HG03095 (cell line): Measurements from ENCODE around the gene PPIH.
A peak's percentile ranks its signal among the peaks of the same experiment; 100 is the strongest.
"Not testable (repeated sequence)": the region's sequence is repeated elsewhere in the genome, so short reads cannot be mapped to it uniquely, and the experiment has no call there.

Experiments used
- ATAC-seq: cut with Tn5 transposase; IDR thresholded peaks from one replicate; pipeline ENCODE4 v1.9.1; 2021; ENCODE audit warnings: moderate library complexity; ENCODE audit not compliant: unreplicated experiment

Gene PPIH

DNA sequence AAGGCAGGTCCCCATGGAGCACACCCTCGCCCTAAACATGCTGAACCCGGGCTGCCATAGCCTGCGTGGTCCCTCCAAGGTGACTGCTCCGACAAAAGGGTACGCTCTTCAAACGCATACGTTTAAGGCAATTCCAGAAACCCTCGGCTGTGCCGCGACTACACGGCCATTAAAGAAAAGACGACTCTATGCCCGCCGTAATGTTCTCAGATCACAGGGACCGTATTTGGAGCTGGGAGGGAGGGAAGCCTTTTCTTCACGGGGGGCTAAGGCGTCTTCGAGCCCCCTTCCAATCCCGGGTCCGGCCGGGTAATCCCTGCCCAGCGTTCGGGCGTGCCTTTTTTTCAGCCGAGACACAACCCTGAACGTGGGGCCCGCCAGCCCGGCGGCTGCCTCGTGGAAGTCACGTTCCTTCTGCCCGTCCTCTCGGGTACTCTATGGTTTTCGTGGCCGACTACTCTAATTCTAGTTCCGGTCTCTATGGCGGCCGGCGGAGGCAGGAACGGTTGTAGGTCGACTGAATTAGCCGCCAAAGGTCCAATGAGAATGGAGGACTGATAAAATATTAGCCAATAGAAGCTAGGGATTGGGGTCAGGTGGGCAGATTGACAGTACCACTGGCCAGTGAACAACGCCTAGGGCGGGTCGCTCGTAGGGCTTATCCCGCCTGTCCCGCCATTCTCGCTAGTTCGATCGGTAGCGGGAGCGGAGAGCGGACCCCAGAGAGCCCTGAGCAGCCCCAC is 23.7 kb downstream of the PPIH start, which contains the start of gene YBX1:
Gene YBX1, plus strand, starts transcription at position 678 of the 743 bp plus-strand sequence. CDS start 148 bp downstream, outside the sequence.
- peak; percentile 79 for ATAC-seq

DNA sequence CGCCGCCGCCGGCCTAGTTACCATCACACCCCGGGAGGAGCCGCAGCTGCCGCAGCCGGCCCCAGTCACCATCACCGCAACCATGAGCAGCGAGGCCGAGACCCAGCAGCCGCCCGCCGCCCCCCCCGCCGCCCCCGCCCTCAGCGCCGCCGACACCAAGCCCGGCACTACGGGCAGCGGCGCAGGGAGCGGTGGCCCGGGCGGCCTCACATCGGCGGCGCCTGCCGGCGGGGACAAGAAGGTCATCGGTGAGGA is 24.2 kb downstream of the PPIH start:
- ATAC-seq = peak; percentile 7

DNA sequence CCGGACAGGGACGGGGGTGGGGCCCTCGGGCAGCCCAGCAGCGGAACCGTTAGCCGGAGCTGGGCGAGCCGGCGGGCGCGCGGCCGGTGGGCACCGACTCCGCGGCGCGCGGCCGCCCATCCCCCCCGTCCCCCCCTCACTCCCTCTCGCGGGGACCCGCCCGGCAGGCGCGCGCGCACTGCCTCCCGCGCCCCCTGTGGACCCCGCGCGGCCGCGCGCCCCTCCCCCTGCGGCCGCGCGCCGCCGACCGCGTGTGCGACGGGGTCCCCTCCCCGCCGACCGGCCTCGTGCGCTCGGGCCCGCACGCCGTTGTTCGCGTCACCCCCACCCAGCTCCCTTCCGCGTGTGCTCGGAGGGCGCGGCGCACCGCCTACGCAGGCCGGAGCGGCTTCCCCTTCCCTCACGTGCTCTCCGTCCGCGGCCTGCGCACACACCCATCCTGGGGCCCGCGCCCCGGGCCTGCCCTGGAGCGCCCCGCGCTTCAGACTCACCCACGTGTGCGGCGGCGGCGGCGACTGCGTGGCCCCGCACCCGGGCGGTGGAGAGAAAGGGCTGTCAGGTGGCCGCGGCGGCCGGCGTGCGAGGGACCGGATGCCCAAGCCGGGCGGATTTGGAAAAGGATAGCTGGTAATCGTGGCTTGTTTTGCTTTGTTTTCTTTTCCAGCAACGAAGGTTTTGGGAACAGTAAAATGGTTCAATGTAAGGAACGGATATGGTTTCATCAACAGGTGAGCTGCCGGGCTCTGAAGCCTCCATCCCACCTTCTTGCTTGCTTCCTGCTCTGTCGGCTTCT is 24.7 kb downstream of the PPIH start:
- ATAC-seq = peak; percentile 34

DNA sequence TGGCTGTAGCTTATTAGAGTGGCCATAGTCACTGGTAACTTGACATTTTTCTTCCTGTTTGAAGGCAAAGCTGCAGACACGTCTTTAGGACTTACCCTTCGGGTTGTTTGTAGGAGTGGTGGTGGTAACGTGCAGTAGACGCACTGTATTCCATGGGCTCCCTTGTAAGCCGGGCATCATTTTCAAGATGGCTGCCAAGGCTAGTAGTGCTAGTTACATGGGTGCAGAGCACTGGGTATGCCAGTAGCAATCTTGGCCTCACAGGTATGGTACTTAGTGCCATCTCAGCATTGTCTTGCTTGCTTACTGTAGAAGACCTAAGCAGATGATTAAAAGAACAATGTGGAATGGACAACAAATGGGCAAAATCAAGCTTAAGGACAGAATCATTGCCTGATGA is 25.9 kb downstream of the PPIH start:
- no peak for ATAC-seq

GRCh38 chr1:42686418-42686817 is 28.2 kb downstream of the PPIH start:
- no peak for ATAC-seq

DNA sequence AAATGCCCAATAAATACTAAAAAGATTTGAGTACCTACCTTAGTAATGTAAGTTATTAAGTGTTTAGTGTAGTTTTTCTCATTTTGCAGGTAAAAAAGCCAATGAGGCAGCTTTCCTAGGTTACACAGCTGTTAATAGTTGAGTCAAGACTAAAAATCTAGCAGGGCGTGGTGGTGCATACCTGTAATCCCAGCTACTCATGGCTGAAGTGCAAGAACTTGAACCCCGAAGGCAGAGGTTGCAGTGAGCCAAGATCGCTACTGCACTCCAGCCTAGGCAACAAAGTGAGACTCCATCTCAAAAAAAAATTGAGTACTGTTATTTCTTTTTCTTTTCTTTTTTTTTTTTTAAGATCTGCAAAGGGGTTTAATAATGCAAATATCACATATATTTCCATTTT is 31.7 kb downstream of the PPIH start:
- no peak for ATAC-seq

GRCh38 chr1:42690477-42691156 is 32.4 kb downstream of the PPIH start:
- ATAC-seq = no peak

DNA sequence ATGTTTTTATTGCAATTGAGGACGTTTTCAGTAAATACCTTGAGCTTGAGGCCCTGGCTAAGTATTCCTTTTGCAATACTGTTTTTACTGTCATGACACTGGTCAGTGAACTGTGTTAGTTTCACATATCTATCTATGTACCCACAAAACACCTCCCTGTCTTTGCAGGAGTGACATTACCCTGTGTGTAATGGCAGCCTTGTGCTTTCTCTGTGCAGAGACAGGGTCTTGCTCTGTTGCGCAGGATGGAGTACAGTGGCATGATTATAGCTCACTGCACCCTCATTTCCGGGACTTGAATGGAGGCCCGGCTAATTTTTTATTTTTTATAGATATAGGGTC is 32.9 kb downstream of the PPIH start:
- no peak for ATAC-seq

GRCh38 chr1:42692461-42692860 is 34.2 kb downstream of the PPIH start:
- ATAC-seq = no peak

DNA sequence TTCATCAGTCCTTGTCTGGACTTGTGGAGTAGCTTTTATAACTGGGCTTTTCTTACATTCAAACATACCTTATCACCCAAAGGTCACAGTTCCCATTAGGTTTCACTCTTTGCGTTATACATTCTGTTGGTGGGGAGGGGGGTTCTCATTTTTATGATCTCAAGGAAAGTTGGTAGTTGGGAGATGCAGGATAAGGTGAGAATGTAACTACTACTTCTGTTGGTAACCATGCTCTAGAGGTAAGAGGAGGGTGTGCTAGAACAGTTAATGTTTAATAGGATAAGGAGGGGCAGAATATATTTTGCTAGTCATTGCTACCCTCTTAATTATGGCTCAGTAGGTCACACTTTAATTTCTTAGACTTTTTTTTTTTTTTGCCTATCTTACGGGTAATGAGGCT is 34.7 kb downstream of the PPIH start:
- ATAC-seq = no peak

DNA sequence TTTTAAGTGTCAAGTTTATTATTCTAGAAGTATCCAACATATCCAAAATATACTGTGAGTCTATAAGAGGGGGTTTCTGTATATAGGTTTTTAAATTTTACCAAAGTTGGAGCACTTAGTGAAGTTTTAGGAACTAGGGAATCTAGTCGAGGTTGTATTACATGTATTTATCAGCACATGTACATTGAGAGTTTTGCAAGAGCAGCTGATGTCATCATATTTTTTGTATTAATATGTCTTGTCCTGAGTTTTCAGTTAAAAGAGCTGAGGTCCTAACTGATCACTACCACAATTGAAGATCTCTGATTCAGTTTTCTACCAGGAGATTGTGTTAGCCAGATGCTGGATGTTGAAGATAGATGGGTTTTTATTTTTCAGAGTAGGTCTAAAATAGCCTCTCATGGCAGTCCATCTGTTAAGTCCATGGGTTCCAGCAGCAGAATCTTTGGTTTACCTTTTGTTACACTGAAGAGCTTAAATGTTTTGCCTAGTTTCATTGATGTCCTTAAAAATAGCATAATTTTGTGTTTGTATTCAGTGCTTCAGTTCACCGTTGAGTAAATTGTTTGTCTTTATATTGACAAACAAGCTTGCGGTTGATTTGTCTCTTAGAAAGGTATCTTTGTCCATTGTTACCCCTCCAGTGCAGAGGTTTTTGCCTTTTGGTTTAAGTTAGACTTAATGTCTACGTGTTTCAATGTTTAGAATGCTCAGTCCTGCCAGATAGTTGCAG is 40.0 kb downstream of the PPIH start:
- ATAC-seq = no peak

DNA sequence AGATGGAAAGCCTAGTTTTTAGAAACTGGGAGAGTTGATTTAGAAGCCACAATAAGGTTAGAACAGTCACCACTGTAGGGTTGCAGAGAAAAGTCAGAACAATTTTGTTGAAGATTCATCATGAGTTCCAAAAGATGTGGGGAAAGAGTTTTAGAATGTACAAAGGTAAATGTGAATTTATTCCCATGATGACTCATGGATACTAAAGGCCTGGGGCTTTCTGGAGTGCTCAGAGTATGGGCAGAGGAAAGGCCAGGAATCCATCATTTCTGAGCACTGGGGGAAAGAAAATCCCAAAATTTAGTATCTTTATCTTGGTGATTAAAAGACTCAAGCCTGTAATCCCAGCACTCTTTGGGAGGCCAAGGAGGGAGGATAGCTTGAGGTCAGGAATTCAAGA is 41.8 kb downstream of the PPIH start:
- no peak for ATAC-seq

DNA sequence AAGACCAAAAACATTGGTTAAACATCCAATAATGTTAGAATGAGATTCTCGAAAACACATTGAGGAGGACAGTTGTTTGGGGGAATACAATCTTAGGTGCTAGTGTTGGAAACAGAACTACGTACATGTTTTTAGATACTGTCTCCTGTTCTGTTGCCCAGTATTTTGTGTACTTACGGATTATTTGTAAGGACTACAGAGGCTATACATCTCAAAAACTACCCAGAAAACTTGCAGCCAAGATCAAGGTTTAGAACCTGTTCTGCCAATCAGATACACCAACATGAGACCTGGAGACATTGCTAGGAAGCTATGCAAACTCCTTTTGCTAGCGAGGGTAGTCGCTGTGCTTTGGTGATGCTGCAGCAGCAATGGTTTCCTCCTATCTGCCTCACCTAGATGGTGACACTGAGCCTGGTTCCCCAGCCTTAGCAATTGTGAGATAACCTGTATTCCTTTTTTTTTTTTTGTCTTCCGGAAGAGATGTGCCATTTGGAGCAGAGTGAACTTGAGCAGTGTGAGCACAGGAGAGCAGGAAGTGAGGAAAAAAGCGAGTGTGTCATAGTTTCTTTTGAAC is 45.8 kb downstream of the PPIH start:
- ATAC-seq = no peak

DNA sequence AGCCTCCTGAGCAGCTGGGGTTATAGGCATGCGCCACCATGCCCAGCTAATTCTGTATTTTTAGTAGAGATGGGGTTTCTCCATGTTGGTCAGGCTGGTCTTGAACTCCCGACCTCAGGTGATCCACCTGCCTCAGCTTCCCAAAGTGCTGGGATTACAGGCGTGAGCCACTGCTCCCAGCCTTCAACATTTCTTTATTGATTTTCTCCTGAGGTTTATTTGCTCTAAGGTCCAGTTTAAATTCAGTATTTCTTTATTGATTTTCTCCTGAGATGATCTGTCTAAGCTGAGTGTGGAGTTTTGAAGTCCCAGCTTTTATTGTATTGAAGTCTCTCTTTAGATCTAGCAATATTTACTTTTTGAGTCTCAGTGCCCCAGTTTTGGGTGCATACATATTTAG is 54.6 kb downstream of the PPIH start:
- ATAC-seq = not testable (repeated sequence)

GRCh38 chr1:42713293-42713692 is 55.1 kb downstream of the PPIH start:
- ATAC-seq = no peak

DNA sequence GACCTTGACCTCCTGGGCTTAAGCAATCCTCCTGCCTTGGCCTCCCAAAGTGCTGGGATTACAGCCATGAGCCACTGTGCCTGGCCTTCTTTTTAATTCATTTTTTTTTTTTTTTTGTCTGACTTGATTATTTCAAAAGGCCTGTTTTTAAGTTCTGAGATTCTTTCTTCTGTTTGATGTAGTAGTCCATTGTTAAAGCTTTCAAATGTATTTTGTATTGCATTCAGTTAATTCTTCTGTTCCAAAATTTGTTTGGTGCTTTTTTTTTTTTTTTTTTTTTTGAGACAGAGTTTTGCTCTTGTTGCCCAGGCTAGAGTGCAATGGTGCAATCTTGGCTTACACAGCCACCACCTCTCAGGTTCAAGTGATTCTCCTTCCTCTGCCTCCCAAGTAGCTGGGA is 56.2 kb downstream of the PPIH start:
- ATAC-seq = not testable (repeated sequence)

GRCh38 chr1:42720868-42721267 is 62.6 kb downstream of the PPIH start:
- ATAC-seq = no peak

GRCh38 chr1:42721926-42722325 is 63.7 kb downstream of the PPIH start:
- ATAC-seq = no peak

DNA sequence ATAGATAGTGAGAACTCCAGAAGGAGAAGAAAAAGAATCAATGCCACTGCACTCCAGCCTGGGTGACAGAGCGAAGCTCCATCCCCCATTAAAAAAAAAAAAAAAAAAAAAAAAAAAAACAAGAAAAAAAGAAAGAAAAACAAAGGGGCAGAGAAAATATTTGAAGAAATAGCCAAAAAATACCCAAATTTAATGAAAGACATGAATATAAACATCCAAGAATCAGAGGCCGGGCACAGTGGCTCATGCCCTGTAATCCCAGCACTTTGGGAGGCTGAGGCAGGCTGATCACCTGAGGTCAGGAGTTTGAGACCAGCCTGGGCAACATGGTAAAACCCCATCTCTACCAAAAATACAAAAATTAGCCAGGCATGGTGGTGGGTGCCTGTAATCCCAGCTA is 64.2 kb downstream of the PPIH start:
- not testable (repeated sequence) for ATAC-seq

DNA sequence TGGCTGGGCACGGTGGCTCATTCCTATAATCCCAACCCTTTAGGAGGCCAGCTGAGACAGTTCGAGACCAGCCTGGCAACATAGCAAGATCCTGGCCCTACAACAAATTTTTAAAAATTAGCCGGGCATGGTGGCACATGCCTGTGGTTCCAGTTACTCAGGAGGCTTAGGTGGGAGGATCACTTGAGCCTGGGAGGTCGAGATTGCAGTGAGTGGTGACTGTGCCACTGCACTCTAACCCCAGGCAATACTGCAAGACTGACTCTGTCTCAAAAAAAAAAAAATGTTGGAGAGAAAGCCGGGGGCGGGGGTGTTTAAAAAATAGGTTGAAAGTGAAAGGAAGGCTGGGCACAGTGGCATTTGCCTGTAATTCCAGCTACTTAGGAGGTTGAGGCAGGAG is 65.3 kb downstream of the PPIH start:
- no peak for ATAC-seq

DNA sequence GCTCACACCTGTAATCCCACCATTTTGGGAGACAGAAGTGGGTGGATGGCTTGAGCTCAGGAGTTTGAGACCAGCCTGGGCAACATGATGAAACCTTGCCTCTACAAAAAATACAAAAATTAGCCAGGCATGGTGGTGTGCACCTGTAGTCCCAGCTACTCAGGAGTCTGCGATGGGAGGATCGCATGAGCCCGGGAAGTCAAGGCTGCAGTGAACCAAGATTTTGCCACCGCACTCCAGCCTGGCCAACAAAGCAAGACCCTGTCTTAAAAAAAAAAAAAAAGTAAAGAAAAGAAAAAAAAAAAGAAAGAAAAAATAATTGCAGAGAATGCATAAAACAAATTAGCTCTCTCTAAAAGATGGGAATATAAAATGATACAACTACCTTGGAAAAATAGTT is 67.6 kb downstream of the PPIH start:
- ATAC-seq = not testable (repeated sequence)
